NCI-H1417 treated with DMSO at 0.1 percent for 48 hours (cell line): ENCODE results near the gene ATP9B.

Experiments used
- DNase-seq: peaks from one replicate; lab custom pipeline; 2025; lab: John Stamatoyannopoulos, UW

The ATP9B gene

DNA sequence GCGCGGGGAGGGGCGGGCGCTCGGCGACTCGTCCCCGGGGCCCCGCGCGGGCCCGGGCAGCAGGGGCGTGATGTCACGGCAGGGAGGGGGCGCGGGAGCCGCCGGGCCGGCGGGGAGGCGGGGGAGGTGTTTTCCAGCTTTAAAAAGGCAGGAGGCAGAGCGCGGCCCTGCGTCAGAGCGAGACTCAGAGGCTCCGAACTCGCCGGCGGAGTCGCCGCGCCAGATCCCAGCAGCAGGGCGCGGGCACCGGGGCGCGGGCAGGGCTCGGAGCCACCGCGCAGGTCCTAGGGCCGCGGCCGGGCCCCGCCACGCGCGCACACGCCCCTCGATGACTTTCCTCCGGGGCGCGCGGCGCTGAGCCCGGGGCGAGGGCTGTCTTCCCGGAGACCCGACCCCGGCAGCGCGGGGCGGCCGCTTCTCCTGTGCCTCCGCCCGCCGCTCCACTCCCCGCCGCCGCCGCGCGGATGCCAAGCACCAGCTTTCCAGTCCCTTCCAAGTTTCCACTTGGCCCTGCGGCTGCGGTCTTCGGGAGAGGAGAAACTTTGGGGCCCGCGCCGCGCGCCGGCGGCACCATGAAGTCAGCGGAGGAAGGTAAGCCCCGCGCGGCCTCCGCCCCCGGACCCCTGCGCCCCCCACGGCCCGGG lies 326.7 kb downstream of the ATP9B start, which contains the start of gene NFATC1:
Gene NFATC1 (plus strand): TSS at position 170 of the 644 bp plus-strand sequence. CDS start 295 bp downstream, at position 465.
- no peak for DNase-seq

DNA sequence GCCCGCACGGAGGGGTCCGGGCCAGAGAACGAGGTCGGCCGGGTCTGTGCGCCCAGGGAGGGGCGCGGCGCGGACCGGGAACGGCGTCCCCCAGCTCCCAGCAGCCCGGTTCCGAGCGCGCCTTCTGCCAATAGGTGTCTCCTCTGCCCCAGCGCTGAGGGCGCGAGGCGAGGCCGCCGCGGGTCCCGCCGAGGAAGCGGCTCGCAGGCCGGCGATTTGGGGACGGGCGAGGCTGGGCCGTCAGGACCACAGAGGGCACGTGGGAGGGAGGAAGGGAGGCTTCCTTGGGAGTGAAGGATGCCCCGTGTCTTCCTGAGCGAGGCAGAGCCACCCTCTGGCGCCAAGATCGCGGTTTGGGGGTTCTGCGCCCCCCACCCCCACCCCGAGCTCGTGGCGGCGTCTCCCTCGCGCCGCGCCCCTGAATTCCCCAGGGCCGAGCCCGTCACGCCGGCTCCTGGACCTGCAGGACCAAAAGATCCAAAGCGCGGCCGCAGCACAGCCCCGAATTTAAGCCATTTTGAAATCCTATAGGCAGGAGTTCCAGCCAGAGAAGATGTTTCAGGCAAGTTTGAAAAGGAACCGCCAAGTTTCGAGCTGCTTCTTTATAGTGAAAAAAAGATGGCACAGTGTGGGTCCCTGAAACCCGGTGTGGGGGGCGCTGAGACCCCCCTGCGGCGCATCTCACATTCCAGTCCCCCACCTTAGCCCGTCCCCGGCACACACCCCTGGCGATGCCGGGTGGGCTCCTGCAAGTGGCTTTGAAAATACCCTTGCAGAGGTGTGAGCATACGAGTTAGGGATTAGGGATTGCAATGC lies 327.4 kb downstream of the ATP9B start:
- no peak for DNase-seq

DNA sequence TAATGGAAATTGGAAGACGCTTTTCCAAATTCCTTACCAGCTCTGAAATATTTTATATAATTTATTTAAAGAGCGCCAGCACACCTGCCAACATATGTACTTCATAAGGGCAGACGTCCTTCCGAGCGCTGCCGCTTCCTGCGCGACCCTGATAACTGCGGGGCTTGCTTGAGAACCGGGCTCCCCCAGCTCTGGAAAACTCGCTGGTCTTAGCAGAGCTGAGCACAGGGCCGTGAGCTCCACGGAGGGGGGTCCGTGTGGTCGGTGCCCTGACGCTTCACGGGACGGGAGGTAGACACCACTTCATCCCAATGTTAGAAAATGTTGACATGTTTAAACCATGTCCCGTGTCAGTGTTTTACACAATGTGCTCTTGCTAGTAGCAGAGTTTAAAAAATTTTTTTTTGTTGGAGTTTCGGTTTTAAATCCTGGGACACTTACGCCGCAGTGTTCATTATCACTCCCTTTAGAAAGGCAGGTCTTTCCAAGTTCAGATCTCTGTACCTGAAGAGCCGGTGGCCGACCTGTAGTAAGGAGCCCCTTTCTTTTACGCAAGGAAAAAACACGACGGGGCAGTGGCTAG lies 328.1 kb downstream of the ATP9B start:
- no peak for DNase-seq

DNA sequence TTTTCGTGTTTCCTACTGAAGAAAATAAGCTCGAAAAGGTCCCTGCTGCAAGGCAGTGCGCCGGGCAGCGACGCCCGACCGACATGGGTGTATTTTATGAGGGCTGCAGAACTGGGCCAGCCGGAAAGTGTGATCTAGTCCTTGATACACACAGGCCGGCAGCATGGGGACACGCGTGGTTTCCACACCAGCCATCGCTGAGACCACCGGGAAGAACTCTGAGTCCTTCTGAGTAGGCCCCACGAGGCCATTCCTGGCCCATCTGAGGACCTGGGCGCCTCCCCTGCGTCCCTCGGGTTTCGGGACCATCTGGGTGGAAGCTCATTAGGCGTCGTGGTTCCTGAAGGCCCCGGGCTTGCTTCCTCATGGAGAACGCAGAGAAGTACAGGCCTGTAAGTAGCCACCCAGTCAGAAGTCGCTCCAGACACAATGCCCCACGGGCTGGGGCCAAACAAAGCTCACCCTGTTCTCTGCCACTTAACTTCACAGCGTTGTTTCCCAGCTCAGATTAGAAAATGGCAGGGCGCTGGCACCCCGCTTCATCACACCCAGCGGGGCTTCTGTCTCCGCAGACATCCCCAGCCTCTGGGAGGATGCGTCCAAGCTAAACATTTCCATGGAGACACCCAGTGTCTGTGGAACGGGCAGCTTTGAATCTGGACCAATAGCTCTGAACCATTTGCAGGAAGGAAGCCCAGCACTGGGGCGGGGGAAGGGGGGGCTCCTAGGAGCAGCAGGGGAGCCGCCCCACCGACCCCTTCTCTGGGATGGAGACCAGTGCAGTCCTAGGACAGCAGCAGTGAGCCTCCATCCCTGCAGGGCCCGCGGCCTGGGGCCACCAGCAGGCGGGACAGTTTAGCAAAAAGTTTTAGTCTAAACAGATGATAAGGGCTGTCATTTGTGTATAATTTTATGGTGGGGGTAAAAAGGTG lies 328.9 kb downstream of the ATP9B start:
- no peak for DNase-seq

DNA sequence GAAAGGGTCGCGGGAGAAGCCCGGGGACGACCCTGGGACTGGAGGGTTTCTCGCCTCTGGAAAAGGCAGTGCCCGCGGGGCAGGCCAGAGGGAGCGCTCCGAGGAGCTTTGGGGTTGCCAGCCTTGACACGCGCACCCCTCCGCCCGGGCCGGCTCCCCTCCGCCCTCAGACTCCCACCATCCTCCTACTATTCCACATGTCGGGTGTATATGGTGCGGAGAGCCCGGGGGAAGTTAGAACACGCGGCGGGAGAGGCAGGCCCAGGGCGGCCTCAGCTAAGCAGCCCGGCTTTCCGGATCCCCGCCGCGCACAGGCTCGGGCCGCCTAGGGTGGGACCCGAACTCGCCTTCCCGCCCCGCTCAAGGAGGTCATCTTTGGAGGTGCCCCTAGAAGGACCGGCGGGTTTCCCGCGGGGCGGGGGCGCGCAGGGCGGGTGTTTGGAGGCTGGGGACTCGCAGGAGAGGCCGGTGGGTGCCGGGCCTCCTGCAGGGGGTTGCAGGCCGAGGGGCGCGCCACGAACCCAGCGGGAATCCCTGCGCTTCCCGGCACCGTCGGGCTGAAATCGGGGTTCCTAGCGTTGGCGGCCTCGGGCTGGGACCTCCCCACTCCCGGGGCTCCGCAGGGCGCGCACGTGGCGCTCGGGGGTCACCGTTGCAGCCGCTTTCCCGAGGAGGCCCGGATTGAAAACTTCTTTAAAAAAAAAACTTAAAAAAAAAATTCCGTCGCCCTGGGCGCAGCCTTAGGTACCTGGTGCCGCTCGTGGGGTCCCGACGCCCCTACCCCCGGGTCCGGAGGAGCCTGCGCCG lies 330.3 kb downstream of the ATP9B start:
- DNase-seq = no peak

DNA sequence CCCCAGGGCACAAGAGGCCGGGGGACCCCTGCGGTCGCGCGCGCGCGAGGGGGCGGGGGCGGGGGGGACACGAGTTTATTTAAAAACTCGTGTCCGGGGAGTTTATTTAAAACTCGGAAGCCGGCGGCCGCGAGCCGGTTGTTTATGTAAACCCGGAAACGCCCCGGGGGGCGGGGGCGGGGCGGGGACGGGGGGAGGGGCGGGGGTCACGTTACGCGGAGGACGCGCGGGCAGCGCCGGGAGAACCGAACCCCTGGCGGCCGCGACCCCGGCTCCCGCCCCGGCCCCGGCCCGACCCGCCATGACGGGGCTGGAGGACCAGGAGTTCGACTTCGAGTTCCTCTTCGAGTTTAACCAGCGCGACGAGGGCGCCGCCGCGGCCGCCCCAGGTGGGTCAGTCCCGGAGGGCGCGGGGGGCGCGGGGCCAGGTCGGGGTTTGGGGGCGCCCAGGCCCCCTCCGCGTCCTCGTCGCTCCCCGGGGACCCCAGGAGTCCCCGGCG lies 330.9 kb downstream of the ATP9B start:
- DNase-seq = no peak

DNA sequence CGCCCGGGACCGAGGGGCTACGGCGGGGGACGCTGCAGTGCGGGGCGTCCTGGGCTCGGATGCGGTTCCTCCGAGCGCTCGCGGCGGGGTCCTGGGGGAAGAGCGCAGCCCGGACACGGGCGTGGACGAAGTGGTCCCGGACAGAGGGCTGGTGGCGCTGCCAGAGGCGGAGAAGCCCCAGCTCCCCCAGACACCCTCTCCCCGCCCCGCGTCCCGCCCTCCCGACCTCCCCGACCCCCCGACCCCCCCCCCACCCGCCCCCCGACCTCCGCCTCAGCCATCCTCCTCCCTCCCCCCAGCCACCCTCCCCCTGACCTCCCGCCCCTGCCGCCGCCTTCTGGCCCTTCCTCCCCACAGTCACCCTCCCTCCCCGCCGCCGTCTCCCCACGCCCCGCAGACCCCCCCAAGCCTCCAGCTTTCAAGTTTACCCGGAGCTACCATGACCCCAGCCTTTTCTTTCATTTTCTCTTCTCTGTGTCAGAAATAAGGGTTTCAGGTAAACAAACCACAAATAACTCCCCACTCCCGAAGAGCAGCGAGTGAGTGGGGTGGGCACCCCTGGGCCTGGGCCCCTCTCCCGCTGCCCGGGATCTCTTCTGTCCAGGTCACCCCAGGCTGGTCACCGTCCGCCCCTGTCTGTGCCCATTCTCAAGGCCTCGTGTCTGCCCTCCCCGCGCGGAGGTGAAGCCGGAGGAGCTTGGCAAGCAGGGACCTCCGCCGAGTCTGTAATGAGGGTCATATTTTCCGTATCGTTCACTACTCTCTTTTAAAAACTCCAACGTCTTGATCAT lies 331.6 kb downstream of the ATP9B start:
- no peak for DNase-seq

DNA sequence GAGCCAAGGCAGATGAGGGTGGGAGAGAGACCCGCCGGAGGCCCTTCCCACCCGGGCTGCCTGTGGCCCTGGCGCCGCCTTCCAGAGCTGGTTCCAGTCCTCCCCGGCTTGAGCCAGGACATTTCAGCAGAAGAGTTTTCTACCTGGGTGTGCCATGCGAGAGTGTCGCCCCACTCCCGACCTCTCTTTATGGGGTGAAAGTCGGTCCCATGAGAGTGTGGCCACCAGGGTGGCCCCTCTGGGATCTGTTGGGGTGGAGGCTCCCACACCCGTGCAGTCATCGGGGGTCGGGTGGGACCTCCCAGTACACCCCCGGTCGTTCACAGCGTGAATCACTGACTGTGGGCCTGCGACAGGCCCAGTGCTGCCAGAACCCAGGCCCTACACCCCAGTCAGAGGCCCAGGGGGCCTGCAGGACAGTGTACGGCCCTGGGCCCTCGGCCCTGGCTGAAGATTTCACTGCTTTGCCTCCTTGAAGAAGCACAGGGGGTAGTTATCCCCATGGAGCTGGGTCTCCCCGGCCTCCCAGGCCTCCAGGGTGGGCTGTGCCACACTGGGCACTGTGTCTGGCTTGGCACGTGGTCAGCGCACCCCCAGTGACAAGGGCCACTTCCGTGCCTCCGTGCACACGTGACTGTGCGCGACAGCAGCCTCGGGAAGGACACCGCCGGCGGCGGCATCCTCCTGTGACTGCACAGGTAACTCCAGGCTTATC lies 332.5 kb downstream of the ATP9B start:
- no peak for DNase-seq

DNA sequence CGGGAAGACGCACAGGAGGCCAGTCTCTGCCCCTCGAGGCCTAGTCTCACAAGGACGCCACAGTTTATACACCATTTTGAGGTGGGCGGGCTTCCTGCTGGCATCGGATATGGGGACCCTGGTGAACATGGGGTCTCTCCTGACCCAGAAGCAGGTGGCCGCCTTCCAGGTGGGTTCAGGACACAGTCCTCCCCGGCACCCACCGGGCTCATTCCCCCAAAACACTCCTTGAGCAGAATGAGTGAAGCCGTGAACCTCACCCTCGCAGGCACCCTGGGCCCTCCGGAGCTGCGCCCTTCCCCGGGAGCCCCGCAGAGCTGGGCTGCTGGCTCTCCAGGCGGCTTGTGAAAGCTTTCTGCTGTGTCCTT lies 333.0 kb downstream of the ATP9B start:
- no peak for DNase-seq

DNA sequence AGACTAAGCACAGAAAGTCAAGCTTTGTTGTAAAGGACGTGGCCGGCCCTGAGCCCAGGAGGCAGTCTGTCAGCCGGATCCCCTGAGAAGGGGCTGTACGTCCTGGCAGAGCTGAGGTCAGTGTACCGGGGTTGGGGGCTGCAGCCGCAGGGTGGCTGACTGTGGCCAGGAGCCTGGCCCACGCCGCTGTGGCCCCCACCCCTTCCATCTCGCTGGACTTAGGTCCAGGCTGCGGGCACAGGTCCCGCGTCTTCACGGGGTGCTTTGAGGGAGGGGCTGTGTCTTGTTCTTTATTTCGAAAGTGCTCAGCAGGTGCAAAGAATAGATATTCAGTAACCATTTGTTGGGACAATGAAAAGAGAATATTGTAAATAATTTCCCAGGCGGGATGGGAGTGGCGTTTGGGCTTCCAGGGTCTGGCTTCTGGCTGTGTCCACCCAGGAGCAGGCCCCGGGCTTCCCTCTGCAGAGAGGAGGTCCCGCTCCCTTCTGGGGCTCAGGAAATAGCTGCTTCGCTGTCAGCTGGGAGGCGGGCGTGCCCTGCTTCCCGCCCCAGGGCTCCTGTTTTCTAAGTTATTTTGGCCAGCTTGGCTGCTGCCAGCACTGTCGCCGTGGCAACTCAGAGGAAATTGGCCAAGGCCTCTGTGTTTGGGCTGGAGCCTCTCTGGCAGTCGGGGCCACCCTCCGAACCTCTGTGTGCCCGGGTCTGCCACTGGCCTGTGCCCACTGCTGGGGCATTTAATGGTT lies 334.0 kb downstream of the ATP9B start:
- no peak for DNase-seq

DNA sequence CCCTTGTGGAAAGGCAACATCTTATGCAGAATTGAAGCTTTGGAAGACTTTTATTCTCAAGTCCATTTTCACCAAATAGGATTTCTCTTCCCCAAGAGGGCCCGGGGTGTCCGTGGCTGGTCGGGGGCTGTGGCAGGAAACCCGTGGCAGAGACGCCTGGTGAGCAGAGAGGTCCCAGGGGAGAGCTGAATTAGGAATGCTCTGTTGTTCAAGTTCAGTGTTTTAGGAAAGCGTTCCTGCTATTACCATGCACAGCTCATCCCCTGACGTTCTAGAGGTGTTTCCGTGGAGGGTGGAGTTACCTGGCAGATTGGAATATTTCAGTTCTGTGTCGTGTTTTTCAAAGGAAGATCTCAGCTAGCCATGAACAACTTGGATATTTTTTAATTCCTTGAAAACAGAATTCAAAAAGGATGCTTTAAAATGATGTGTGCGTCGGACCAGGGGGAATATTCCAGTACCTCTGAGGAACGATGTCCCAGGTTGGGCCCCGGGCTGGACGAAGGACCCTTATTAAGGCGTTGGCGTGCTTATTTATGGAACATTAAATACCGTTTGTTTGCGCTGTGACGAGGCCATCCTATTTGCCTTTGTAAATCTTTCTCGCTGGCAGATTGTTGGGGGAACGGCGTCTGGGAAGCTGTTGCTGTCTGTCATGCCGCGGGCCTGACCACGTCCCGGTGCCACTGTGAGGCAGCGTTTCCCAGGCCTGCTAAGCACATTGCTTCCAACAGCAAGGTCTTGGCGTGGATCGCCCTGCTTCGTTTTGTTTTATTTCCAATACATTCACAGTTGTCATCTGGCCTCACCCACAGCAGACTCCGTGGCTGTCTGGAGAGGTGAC lies 334.8 kb downstream of the ATP9B start:
- no peak for DNase-seq

DNA sequence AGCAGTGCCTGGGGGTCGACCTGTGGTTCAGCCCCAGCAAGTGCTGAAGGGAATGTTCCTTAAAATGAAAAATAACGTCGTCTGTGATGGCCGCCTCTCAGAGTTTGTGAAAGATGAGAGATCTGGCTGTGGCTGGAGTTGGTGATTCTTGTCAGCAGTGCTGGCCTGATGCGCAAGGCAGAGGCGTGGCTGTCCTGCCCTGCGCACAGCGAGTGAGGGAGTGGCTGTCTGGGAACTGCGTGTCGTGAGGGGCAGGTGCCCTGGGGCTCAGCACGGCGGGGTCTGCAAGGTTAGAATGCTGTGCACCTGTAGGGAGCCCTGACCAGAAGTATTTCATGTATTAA lies 335.3 kb downstream of the ATP9B start:
- DNase-seq = no peak

DNA sequence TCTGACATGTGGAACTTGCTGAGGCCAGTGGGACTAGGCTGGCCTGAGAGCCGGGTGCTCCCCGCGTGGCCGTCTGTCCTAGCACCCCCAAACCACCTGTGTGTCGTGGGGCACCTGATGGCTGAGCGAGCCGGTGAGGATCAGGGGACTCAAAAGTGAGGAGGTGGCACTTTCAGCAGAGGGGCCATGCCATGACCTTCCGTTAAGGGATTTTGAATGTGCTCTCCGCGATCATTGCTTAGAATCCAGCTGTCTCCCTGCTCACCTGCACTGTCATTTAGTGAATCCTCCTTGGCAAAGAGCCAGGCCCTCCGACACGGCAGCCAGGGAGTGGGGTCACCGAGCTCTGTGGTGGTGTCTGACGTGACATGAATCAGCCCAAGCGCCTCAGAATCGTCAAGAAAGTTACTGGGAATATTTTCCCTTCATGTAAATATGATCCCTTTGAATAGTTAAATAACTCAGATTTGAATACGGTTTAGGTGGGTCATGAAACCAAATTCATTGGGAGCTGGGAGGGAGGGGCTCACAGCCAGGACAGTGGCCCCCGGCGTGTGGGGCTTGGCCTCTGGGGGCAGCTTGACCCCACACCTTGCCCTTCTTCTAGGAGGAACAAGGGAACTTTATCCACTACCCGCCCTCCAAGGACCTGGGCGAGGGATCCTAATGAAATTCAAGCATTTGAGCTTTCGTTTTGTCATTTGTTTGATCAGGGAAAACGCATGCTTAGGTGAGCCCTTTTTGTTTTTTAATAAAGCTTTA lies 336.0 kb downstream of the ATP9B start:
- no peak for DNase-seq

DNA sequence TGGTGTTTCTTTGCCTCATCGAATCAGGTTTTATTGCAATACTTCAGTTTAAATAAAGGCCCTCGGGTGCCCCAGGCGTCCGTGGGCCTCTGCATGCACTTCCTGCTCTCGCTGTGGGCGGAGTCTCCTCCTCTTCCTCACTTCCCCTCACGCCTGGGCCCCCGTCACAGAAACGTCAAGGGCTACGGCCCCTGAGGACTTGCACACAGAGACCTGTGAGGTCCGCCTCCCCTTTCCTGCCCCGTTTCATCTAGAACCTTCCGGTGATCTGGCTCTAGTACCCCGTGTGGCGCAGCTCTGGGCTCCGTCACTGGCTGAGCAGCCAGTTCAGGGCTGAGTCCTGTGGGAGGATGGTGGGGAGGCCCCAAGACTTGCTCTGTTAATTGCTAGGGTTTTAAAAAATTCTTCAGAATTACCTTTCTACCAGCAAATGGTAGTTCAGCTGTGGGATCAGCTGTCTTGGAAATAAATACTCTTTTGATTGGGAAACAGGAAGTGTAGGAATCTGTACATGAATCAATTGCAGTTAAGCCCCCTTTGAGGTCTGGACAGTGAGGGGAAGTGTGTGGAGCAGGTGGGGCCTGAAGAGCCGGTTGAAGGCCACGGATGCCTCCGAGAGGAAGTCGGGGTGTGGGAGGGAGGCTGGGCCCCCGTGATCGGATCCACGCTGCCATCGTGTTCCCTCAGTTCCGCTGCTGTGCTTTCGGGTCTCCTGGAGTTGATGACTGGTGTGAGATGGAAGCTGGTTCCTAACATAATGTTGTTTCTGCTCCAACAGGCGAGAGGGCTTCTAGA lies 336.8 kb downstream of the ATP9B start:
- DNase-seq = no peak

DNA sequence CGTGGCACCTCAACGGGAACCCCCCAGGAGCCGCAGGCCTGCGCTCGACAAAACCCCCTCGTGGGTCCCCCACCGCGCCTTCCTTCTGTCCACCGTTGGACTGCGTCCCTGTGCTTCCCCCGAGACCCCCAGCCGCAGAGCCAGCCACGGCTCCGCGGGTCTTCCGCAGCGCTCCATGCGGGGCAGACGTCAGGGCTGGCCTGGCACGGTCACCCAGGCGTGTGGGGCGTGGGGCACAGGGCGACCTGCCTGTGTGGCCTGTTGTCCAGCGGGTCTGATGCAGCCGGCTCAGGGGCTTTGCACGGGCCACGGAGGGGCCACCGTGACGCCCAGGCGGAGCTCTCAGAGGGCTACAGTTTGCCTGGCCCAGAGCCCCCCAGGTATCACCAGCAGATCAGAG lies 337.5 kb downstream of the ATP9B start:
- DNase-seq = no peak

DNA sequence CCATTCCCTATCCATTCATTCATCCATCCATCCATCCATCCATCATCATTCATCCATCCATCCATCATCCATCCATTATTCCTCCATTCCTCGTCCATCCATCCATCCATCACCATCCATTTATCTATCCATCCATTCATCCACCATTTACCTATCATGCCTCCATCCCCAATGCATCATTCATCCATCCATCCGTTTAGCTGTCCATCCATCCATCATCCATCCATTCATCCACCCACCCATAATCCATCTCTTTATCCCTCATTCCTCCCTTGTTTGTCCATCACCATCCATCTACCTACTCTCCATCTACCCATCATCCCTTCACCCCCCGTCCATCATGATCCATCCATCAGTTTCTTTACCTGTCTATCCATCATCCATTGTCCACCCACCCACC lies 340.1 kb downstream of the ATP9B start:
- no peak for DNase-seq
